K562 (cell line): ENCODE data around the gene ANKMY2. TPM values are rescaled to one million over a fixed set of nuclear protein-coding genes. Genes with fewer than 3 reads are reported as not detected.

Experiments used
- CEBPG ChIP-seq, 3 experiments: fragments of 200-800 bp in 1 of 3; sonication (Bioruptor generic) in 1 of 3; sonication (generic) in 1 of 3; formaldehyde crosslinking in 1 of 3; IDR thresholded peaks in 2 of 3; conservative IDR thresholded peaks in 1 of 3; 2 replicates each; pipeline versions ENCODE4 v1.6.1 to v1.8.0; 2016 to 2022; ENCODE audit warnings: missing compliant biosample characterization in 2 of 3, missing genetic modification characterization in 2 of 3, mild to moderate bottlenecking in 1 of 3, missing genetic modification reagents in 1 of 3
- CHAMP1 ChIP-seq: fragments of 450-650 bp; IDR thresholded peaks from 2 replicates; pipeline ENCODE4 v1.6.1; 2016; ENCODE audit warnings: mild to moderate bottlenecking
- CXXC5 ChIP-seq: fragments of 250-450 bp; sonication (Bioruptor Pico); IDR thresholded peaks from 2 replicates; pipeline ENCODE4 v1.8.0; 2022; ENCODE audit warnings: inconsistent platforms, mild to moderate bottlenecking, moderate library complexity
- DNMT1 ChIP-seq: fragments of 450-650 bp; IDR thresholded peaks from 2 replicates; pipeline ENCODE4 v1.6.1; 2016; ENCODE audit warnings: antibody characterized with exemption, mild to moderate bottlenecking
- FOSL1 ChIP-seq: fragments of 200-800 bp; sonication (Bioruptor generic); conservative IDR thresholded peaks from 2 replicates; pipeline ENCODE4 v1.6.1; 2016; ENCODE audit warnings: missing genetic modification characterization, missing compliant biosample characterization
- GATAD2B ChIP-seq: fragments of 450-650 bp; IDR thresholded peaks from 2 replicates; pipeline ENCODE4 v1.6.1; 2017; ENCODE audit warnings: mild to moderate bottlenecking, borderline replicate concordance
- JUNB ChIP-seq: fragments of 450-650 bp; formaldehyde crosslinking; conservative IDR thresholded peaks from 2 replicates; pipeline ENCODE4 v1.4.0; 2020; ENCODE audit warnings: mild to moderate bottlenecking
- NFE2 ChIP-seq: IDR thresholded peaks from 2 replicates; pipeline ENCODE4 v1.6.1; 2014; ENCODE audit warnings: antibody characterized with exemption, low read depth
- NFE2L1 ChIP-seq: fragments of 450-650 bp; IDR thresholded peaks from 2 replicates; pipeline ENCODE4 v1.6.1; 2016; ENCODE audit warnings: missing genetic modification characterization, low read depth, mild to moderate bottlenecking, missing compliant biosample characterization, moderate library complexity, borderline replicate concordance
- NR2C2 ChIP-seq, 2 experiments: fragments of 200-800 bp in 1 of 2; sonication (Bioruptor generic) in 1 of 2; sonication (generic) in 1 of 2; formaldehyde crosslinking in 1 of 2; IDR thresholded peaks; 2 replicates each; pipeline versions ENCODE4 v1.6.1 to v1.8.0; 2016 to 2022; ENCODE audit warnings: mild to moderate bottlenecking in 1 of 2, missing compliant biosample characterization in 1 of 2, missing genetic modification characterization in 1 of 2, missing genetic modification reagents in 1 of 2
- TEAD4 ChIP-seq, 2 experiments: sonication (generic) in 1 of 2; formaldehyde crosslinking in 1 of 2; IDR thresholded peaks; 2 replicates each; pipeline versions ENCODE4 v1.6.1 to v1.8.0; 2012 to 2022; ENCODE audit warnings: borderline replicate concordance in 1 of 2, inconsistent platforms in 1 of 2, low read length in 1 of 2, mild to moderate bottlenecking in 1 of 2, missing genetic modification reagents in 1 of 2
- polyA plus RNA-seq, 8 experiments: library from polyadenylated mRNA; depleted of rRNA in 4 of 8; stranded (reverse) in 5 of 8; unstranded in 3 of 8; fragments of >200 nt; fragmentation: Nextera tagmentation in 2 of 8; fragmentation: Illumina TruSeq in 1 of 8; extraction: Ambion mirVana in 2 of 8; extraction: Trizol in 1 of 8; gene quantifications; 2 replicates each; pipeline versions ENCODE4 v1.2.1 to v1.2.3, GENCODE V29; 2011 to 2014; ENCODE audit warnings: inconsistent platforms in 1 of 8, missing spikeins in 1 of 8
- total RNA-seq, 7 experiments: library from RNA; depleted of rRNA in 6 of 7; stranded (reverse); fragments of >200 nt in 6 of 7; fragmentation: Illumina TruSeq in 2 of 7; extraction: Trizol in 2 of 7; gene quantifications; 2 replicates each; pipeline versions ENCODE4 v1.2.1 to v1.2.3, GENCODE V29; 2011 to 2021; ENCODE audit warnings: low replicate concordance in 1 of 7
- TF ChIP-seq, protein P1 (sequence below), 2 experiments: fragments of 450-650 bp in 1 of 2; sonication (generic) in 1 of 2; formaldehyde crosslinking in 1 of 2; IDR thresholded peaks; 2 replicates each; pipeline versions ENCODE4 v1.7.1 to v1.9.0; 2016 to 2022; ENCODE audit warnings: inconsistent platforms in 1 of 2, mild to moderate bottlenecking in 1 of 2, missing genetic modification reagents in 1 of 2

ANKMY2 gene
- total and polyA plus RNA-seq, 9 of the 15 experiments (the other 6 are each of a cell fraction or from before 2014, with no cell fraction given), result 38.9 to 71.5 (median 48.8) TPM

GRCh38 chr7:16660702-16661464, 15.3 kb upstream of the ANKMY2 start (continued):
- TF ChIP-seq TEAD4 (IDR thresholded peaks at IDR 0.05; ENCODE audit: low read length), result 0 out of 2 replicates have a peak, but pooled peaks have one; percentile 46
- no peak for TF ChIP-seq TEAD4 (CRISPR knock-in tag; IDR thresholded peaks at IDR 0.05; ENCODE audit: borderline replicate concordance)
- TF ChIP-seq, protein P1, sequence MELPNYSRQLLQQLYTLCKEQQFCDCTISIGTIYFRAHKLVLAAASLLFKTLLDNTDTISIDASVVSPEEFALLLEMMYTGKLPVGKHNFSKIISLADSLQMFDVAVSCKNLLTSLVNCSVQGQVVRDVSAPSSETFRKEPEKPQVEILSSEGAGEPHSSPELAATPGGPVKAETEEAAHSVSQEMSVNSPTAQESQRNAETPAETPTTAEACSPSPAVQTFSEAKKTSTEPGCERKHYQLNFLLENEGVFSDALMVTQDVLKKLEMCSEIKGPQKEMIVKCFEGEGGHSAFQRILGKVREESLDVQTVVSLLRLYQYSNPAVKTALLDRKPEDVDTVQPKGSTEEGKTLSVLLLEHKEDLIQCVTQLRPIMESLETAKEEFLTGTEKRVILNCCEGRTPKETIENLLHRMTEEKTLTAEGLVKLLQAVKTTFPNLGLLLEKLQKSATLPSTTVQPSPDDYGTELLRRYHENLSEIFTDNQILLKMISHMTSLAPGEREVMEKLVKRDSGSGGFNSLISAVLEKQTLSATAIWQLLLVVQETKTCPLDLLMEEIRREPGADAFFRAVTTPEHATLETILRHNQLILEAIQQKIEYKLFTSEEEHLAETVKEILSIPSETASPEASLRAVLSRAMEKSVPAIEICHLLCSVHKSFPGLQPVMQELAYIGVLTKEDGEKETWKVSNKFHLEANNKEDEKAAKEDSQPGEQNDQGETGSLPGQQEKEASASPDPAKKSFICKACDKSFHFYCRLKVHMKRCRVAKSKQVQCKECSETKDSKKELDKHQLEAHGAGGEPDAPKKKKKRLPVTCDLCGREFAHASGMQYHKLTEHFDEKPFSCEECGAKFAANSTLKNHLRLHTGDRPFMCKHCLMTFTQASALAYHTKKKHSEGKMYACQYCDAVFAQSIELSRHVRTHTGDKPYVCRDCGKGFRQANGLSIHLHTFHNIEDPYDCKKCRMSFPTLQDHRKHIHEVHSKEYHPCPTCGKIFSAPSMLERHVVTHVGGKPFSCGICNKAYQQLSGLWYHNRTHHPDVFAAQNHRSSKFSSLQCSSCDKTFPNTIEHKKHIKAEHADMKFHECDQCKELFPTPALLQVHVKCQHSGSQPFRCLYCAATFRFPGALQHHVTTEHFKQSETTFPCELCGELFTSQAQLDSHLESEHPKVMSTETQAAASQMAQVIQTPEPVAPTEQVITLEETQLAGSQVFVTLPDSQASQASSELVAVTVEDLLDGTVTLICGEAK (IDR thresholded peaks at IDR 0.05), result peak; percentile 88
- TF ChIP-seq, protein P1 (CRISPR knock-in tag; IDR thresholded peaks at IDR 0.05), result no peak; the same call in 1 of the 2 replicates
- TF ChIP-seq NFE2L1 (tag), result no peak
- TF ChIP-seq CXXC5 (CRISPR knock-in tag), result peak; percentile 33; the same call in 1 of the 2 replicates
- peak; percentile 48; the same call in 1 of the 2 replicates for TF ChIP-seq NFE2
- TF ChIP-seq FOSL1, result peak; percentile 97
- no peak for TF ChIP-seq CEBPG (CRISPR knock-in tag; IDR thresholded peaks at IDR 0.05)
- TF ChIP-seq CEBPG (tag; conservative IDR thresholded peaks at IDR 0.05 in 1 of 2, IDR thresholded peaks at IDR 0.05 in 1 of 2), result peak; percentile 68 to 72; a peak in 3 of 4 replicates
- peak; percentile 78 for TF ChIP-seq GATAD2B
- peak; percentile 81; the same call in 1 of the 2 replicates for TF ChIP-seq JUNB (CRISPR knock-in tag)
- TF ChIP-seq CHAMP1, result peak; percentile 51; the same call in 1 of the 2 replicates
- no peak for TF ChIP-seq DNMT1
- no peak for TF ChIP-seq NR2C2 (CRISPR knock-in tag; IDR thresholded peaks at IDR 0.05)
- TF ChIP-seq NR2C2 (tag; IDR thresholded peaks at IDR 0.05), result peak; percentile 42; the same call in 1 of the 2 replicates
